GM21423 (cell line): Measurements from ENCODE around the gene ZNF441.
A peak's percentile ranks its signal among the peaks of the same experiment; 100 is the strongest.
"Not testable (repeated sequence)": the region's sequence is repeated elsewhere in the genome, so short reads cannot be mapped to it uniquely, and the experiment has no call there.

Experiments used
- ATAC-seq: cut with Tn5 transposase; IDR thresholded peaks from one replicate; pipeline ENCODE4 v1.9.1; 2021; ENCODE audit warnings: mild to moderate bottlenecking, moderate library complexity; ENCODE audit not compliant: unreplicated experiment

Gene ZNF441

DNA sequence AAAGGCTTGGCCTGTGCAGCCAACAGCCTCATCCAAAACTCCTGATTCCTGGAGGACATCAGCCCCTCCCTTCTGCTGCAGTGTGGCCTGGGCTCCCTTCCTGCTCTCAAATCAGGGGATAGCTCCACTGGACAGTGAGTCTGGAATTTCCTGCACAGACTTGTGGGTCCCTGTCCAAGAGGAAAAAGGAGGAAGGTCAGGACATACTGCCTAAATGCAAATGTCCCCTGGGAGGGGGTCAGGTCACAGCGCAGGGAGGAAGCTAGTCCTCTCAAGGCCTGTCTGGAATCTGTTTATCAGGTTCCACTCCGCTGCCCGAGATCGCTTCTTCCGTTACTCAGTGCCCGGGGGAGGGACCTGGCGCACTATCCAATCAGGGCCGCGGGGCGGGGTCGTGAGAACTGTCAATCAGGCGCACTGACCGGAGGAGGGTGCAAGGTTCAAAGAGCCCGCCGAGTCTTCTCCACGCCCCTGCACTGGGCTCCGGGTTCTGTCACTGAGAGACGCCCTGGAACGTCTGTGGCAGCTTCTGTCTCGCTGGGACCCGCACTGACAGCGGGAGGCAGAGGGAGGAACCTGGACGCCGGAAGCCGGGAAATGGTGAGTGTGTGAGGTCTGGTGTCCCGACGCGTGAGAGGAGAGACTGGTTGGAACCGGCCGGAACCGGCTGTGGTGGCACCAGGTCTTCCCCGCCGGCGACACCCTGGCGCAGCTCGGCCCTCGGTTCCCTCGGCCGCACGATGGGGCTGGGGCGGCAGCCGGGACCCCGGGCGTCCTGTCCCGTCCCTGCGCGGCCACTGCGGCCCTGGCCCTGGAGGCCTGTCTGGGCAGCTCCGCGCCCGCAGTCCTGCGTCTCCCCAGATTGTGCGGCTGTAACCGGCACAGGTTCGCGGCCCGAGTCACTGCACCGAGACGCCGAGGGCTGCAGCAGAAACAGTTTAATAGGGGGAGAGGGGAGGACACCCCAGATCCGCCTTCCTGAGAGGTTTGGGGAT, at the start of gene ZNF441:
Gene ZNF441 (plus strand): TSS at position 404 of the 995 bp plus-strand sequence. CDS start 194 bp downstream, at position 598.
- peak; percentile 90 for ATAC-seq

DNA sequence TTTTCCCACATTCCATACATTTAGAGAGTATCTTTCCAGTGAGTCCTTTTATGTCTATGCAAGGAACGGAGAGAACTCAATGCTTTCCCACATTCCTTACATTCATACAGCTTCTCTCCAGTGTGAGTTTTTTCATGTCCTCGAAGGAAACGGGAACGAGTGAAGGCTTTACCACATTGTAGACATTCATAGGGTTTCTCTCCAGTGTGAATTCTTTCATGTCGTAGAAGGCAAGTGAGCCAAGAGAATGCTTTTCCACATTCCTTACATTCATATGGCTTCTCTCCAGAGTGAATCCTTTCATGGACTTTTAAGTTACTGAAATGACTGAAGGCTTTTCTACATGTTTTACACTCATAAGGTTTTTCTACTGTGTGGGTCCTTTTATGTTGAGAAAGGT, 45.1 kb upstream of the ZNF441 start:
- ATAC-seq, result no peak

DNA sequence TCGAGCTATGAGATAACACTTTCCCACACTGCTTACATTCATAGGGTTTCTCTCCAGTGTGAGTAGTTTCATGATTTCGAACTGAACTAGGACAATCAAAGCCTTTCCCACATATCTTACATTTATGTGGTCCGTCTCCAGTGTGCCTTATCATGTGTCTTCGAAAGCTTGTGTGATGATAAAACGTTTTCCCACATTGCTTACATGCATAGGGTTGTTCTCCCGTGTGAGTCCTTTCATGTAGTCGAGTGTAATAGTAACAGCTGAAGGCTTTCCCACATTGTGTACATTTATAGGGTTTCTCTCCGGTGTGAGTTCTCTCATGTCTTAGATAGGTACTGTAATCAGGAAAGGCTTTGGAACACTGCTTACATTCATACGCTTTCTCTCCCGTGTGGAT, 44.4 kb upstream of the ZNF441 start:
- no peak for ATAC-seq

DNA sequence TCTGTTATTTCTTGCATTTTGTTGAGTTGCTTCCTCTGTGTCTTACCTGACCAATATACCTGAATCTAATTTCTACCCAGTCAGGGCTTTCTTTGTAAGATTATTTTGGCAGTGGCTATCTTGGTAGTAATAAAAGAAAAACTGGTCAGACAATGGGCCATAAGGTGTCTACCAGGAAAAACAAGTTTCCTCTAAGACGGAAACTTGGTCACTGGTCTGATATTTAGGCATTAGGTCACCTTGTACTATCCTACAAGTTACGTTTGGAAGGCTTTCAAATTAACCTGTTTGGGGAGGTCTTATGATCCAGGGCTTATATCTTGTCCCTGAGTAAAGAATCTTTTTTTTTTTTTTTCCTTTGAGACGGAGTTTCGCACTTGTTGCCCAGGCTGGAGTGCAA, 37.2 kb upstream of the ZNF441 start:
- no peak for ATAC-seq

DNA sequence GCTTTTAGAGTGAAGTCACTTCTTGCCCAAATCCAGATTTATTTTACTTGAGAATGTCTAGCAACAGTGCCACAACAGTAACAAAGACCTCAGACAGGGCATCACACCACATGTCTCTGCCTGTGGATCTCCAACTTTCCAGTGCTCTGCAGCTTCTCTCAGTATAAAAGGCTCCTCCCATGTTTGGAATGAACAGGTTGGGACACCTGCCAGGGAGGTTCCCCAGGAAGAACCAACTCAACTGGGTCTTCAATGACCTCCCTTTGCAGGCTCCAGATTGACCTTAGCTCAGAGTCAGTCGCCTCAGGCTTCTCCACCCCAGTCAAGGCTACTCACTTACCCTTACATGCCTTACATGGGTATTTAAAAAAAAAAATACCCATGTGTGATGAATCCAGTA, 31.4 kb upstream of the ZNF441 start:
- ATAC-seq, result no peak

DNA sequence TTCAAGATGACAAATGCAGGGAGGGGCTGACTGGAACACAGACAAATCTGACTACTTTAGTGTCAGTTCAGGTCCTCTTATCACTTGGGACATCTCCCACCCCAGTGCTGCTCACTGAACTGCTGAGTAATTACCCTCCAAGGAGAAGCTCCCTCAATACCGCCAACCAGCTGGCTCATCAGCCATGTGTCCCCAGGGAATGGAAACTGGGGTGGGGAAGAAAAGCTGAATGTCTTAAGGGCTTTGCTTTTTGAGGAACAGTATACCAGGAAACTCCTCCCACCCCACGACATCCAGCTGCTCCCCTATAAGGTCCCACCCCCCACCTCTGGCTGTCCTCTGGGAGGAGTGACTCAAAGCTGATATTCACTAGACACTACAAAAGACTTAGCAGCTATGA, 30.1 kb upstream of the ZNF441 start:
- no peak for ATAC-seq

DNA sequence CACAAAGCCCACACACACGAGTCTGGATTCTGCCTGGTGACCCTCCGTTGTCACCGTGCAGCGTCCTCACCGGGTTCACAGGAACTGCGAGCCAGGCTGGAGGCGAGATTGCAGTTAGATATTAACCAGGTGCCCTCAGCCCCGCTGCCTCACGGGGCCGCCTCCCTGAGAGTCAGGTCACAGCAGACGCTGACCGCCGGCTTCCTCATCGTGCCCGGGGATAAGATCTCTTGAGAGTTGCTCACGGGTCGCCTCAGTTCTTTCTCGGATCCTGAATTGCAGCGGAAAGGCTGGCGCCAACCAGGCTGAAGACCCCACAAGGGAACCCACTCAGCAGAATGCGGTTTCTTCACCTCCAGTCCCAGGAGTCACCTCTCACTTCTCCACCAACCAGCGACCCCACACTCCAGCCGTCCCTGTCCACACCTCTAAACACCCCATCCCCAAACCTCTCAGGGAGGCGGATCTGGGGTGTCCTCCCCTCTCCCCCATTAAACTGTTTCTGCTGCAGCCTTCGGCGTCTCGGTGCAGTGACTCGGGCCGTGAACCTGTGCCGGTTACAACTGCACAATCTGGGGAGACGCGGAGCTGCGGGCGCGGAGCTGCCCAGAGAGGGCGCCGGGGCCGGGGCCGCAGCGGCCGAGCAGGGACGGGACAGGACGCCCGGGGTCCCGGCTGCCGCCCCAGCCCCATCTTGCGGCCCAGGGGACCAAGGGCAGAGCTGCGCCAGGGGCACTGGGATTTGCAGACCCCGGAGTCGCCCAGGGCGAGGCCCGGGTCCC, 28.6 kb upstream of the ZNF441 start:
- peak; percentile 35 for ATAC-seq

DNA sequence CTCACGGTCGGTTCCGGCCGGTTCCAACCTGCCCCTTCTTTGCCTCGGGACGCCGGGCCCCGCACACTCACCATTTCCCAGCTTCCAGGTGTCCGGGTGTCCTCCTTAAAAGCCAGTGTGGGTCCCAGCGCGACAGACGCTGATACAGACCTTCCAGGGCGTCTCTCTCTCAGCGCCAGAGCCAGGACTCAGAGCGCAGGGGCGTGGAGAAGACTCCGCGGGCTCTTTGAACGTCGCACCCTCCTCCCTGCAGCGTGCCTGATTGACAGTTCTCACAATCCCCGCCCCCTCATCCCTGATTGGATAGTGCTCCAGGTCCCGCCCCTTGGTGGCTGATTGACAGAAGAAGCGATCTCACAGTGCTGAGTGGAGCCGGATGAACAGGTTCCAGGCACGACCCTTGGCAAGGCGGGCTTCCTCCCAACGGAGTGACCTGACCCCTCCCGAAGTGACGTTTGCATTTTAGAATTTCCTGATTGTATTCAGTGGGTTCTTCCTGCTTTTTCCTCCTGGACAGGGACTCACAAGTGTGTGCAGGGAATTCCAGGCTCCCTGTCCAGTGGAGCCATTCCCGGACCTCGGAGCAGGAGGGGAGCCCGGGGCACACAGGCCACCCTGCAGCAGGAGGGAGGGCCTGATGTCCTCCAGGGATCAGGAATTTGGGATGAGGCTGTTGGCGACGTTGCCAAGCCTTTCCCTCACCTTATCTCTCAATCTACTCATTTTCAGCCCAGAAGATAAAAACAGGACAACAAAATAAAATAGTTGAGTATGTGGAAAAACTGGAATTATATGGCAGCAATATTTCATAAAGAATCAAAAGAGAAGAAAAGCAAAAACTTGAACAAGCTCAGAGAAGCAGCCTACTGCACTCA, 27.8 kb upstream of the ZNF441 start, which contains the start of gene ZNF823:
Gene ZNF823 (minus strand): TSS at position 201 of the 875 bp plus-strand sequence. CDS start 127 bp downstream, at position 74.
- peak; percentile 86 for ATAC-seq

DNA sequence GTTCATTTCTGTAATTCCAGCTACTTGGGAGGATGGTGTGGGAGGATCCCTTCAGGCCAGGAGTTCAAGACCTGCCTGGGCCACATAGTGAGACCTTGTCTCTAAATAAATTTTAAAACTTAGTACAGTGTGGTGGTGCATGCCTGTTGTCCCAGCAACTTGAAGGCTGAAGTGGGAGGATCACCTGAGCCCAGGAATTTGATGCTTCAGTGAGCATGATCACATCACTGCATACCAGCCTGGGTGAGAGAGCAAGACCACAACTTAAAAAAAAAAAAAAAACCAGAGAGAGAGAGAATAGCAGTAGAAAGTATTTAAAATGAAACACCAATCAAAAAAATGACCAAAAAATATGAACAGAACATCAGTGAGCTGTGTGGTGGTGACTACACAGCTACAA, 20.9 kb upstream of the ZNF441 start:
- no peak for ATAC-seq

DNA sequence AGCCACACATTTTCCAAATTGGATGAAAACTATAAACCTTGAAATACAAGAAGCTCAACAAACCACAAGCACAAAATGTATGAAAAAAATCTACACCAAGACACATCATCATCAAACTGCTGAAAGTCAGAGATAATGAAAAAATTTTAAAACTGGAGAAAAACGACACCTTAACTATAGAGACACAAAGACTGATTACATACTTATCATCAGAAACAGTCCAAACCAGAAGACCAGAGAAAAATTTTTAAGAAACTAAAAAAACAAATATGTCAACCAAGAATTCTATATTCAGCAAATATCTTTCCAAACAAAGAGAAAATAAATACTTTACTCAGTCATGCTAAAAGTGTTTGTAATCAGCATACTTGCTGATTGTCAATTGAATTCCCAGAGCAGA, 19.5 kb upstream of the ZNF441 start:
- no peak for ATAC-seq

DNA sequence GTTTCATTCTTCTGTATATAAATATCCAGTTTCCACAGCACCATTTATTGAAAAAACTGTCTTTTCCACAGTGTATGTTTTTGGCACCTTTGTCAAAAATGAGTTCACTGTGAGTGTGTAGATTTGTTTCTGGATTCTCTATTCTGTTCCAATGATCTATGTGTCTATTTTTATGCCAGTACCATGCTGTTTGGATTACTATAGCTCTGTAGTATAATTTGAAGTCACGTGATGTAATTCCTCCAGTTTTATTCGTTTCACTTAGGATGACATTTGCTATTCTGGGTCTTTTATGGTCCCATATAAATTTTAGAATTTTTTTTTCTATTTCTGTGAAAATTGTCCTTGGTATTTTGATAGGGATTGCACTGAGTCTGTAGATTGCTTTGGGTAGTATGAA, 17.0 kb upstream of the ZNF441 start:
- ATAC-seq, result no peak

DNA sequence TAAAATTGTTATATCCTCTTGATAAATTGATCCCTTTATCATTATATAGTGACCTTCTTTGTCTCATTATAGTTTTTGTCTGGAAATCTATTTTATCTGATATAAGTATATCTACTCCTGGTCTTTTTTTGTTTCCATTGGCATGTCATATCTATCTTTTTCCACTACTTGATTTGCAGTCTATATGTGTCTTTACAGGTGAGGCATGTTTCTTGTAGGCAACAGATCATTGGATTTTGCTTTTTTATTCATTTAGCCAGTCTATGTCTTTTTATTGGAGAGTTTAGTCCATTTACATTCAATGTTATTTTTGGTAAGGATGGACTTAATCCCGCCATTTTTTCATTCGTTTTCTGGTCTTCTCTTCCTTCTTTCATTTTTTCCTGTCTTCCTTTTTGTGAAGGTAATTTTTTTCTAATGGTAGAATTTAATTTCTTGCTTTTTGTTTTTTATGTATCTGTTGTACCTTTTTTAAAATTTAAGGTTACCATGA, 14.5 kb upstream of the ZNF441 start:
- ATAC-seq, result no peak

DNA sequence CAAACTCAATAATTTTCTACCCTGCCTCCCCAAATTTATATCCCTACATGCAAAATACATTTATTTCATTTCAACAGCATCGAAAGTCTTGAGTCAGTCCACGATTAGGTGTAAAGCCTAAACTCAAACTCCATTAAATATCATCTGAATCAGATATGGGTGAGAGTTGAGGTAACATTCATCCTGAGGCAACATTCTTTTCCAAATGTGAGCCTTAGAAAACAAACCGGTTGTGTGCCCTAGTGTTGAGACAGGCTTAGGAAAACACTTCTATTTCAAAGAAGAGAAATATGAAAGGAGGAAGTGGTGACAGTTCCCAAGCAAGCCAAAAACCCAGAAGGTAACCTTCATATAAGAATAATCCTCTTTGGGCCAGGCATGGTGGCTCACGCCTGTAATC, 12.1 kb upstream of the ZNF441 start:
- no peak for ATAC-seq

DNA sequence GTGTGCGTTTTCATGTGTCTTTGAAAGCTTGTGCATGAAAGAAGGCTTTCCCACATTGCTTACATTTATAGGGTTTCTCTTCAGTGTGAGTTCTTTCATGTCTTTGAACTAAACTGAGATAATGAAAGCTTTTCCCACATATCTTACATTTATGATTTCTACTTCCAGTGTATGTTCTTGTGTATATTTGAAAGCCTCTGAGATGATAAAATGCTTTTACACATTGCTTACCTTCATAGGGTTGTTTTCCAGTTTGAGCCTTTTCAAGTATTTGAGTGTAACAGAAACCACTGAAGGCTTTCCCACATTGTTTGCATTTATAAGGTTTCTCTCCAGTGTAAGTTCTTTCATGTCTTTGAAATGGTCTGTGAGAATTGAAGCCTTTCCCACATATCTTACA, 9.8 kb upstream of the ZNF441 start:
- ATAC-seq, result no peak

DNA sequence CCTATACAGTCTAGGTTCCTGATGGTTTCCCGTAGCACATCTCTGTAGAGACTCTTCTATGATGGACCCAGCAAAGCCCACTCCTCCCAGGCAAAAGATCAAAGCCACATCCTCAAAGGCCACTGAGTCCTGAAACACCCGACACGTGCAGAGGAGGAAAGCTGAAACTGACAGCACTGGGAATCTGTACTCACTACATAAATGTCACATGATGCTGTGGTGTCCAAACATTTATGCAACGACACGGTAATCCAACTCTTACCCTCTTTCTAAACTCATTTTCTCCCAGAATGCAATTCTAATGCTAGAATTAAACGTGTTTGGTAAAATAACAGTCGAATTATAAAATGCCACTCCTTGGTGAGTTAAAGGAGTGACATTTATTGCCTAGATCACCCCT, 7.0 kb upstream of the ZNF441 start:
- ATAC-seq, result no peak

DNA sequence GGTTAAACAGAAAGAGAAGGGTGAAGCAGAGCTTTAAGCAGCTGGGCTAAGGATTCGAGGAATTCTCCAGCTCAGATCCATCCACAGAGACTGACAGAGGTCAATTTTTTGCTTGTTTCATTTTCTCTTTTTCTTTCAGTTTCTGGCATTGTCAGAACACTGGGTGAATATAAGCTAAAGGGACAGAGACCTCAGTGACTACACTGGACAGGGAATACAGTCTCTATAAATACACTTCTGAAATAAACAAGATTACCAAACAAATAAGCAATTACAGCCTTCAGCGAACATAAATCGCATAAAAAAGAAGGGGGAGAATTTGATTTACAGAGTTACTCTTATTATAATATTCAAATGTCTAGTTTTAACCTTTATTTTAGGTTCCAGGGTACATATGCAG, 3.7 kb upstream of the ZNF441 start:
- no peak for ATAC-seq

DNA sequence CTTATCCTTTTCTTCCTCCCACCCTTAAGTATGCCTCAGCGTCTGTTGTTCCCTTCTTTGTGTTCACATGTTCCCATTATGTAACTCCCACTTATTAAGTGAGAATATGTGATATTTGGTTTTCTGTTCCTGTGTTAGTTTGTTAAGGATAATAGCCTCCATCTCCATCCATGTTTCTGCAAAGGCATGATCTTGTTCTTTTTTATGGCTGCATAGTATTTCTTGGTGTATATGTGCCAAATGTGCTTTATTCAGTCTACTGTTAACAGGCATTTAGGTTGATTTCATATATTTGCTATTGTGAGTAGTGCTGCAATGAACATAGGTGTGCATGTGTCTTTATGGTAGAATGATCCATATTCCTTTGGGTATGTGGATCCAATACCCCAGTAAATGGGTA, 3.2 kb upstream of the ZNF441 start:
- no peak for ATAC-seq

DNA sequence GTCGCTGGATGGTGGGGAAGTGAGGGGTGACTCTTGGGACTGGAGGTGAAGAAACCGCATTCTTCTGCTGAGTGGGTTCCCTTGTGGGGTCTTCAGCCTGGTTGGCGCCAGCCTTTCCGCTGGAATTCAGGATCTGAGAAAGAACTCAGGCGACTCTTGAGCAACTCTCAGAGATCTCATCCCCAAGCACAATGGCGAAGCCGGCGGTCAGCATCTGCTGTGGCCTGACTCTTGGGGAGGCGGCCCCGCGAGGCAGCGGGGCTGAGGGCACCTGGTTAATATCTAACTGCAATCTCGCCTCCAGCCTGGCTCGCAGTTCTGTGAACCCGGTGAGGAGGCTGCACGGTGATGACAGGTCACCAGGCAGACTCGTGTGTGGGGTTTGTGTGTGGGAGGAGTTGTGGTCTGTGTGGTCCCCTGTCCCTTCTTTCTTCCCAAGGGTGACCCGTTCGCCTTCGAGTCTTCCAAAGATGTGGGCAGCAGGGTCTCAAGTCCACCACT, 883 bp downstream of the ZNF441 start:
- peak; percentile 34 for ATAC-seq

DNA sequence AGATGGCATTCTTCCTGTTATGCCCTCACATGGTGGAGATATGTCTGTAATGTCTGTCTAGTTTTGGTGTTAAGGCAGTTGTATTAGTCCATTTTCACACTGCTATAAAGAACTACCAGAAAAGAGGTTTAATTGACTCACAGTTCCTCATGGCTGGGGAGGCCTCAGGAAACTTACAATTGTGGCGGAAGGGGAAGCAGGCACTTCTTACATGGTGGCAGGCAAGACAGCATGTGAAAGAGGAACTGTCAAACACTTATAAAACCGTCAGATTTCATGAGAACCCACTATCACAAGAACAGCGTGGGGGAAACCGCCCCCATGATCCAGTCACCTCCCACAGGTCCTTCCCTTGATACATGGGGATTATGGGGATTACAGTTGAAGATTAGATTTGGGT, 3.2 kb downstream of the ZNF441 start:
- ATAC-seq, result no peak

DNA sequence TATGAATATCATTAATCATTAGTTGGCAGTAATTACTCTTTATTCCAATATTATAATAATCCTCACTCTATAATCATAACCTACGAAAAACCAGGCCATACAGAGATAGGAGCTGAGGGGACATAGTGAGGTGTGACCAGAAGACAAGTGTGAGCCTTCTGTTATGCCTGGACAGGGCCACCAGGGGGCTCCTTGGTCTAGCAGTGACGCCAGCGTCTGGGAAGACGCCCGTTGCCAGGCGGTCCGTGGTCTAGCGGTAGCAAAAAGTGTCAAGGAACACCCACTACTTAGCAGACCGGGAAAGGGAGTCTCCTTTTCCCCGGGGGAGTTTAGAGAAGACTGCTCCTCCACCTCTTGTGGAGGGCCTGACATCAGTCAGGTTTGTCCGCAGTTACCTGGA, 4.7 kb downstream of the ZNF441 start:
- not testable (repeated sequence) for ATAC-seq
